NOMO-1 treated with DMSO at 0.1 percent for 48 hours (cell line): ENCODE results near the gene DNAJC9.
A peak's percentile ranks its signal among the peaks of the same experiment; 100 is the strongest.

Experiments
- DNase-seq: peaks from one replicate; lab custom pipeline; 2025; ENCODE audit not compliant: unreplicated experiment; lab: John Stamatoyannopoulos, UW

Gene DNAJC9

GRCh38 chr10:73239908-73240307, 7.1 kb downstream of the DNAJC9 start:
- no peak for DNase-seq

- DNase-seq: no peak
Observed at GRCh38 chr10:73238990-73239566, 8.0 kb downstream of the DNAJC9 start.

- no peak for DNase-seq
Observed at GRCh38 chr10:73234695-73235094, 12.4 kb downstream of the DNAJC9 start.

- no peak for DNase-seq
Observed at GRCh38 chr10:73233883-73234282, 13.2 kb downstream of the DNAJC9 start.

- DNase-seq: no peak
Observed at GRCh38 chr10:73232887-73233286, 14.2 kb downstream of the DNAJC9 start.

GRCh38 chr10:73229567-73229966, 17.5 kb downstream of the DNAJC9 start:
- peak; percentile 65 for DNase-seq

- DNase-seq: peak; percentile 39
Observed at GRCh38 chr10:73228247-73228646, 18.8 kb downstream of the DNAJC9 start.

- DNase-seq: no peak
Observed at GRCh38 chr10:73226663-73227062, 20.4 kb downstream of the DNAJC9 start.

- DNase-seq: no peak
Observed at GRCh38 chr10:73225518-73225917, 21.5 kb downstream of the DNAJC9 start.

GRCh38 chr10:73220989-73221388, 26.1 kb downstream of the DNAJC9 start:
- no peak for DNase-seq

- no peak for DNase-seq
Observed at GRCh38 chr10:73219384-73219783, 27.7 kb downstream of the DNAJC9 start.

GRCh38 chr10:73218431-73219191, 28.4 kb downstream of the DNAJC9 start:
- DNase-seq: no peak

- DNase-seq: no peak
Observed at GRCh38 chr10:73217628-73218027, 29.4 kb downstream of the DNAJC9 start.

GRCh38 chr10:73215749-73216148, 31.3 kb downstream of the DNAJC9 start:
- DNase-seq: no peak

GRCh38 chr10:73211106-73211811, 35.8 kb downstream of the DNAJC9 start:
- no peak for DNase-seq

- DNase-seq: no peak
Observed at GRCh38 chr10:73210395-73211105, 36.5 kb downstream of the DNAJC9 start.

GRCh38 chr10:73209705-73210104, 37.4 kb downstream of the DNAJC9 start:
- DNase-seq: no peak

GRCh38 chr10:73207883-73208282, 39.2 kb downstream of the DNAJC9 start:
- no peak for DNase-seq

GRCh38 chr10:73206385-73206784, 40.7 kb downstream of the DNAJC9 start:
- DNase-seq: no peak

- no peak for DNase-seq
Observed at GRCh38 chr10:73205890-73206289, 41.2 kb downstream of the DNAJC9 start.

- DNase-seq: no peak
Observed at GRCh38 chr10:73205081-73205480, 42.0 kb downstream of the DNAJC9 start.
